Activated B cell treated with CpG ODN at 0.5 μM for 24 hours (primary cell): ENCODE data around the gene PKNOX1. TPM values are rescaled to one million over a fixed set of nuclear protein-coding genes. Genes with fewer than 3 reads are reported as not detected.
"Not testable (repeated sequence)": the region's sequence is repeated elsewhere in the genome, so short reads cannot be mapped to it uniquely, and the experiment has no call there.

Experiments used
- ATAC-seq: fragments of 200-7000 bp; cut with Tn5 transposase; one replicate; pipeline ENCODE4 v1.10.0; 2021; ENCODE audit warnings: low read depth, mild to moderate bottlenecking, moderate library complexity
- CTCF ChIA-PET: fragments of 350-600 bp; sonication (Branson Sonifier 250); formaldehyde crosslinking; loops from one replicate; lab custom pipeline; 2021; ENCODE audit warnings: antibody characterized with exemption; lab: Charles Lee
- POLR2A ChIA-PET: fragments of 350-600 bp; sonication (Branson Sonifier 250); formaldehyde crosslinking; loops from one replicate; lab custom pipeline; 2021; ENCODE audit warnings: antibody characterized with exemption; lab: Charles Lee
- DNase-seq: peaks from one replicate; pipeline ENCODE4 v3.0.0; 2022
- H3K27ac Mint-ChIP-seq: one replicate; pipeline ENCODE4 v1.8.0; 2020; ENCODE audit warnings: mixed read lengths
- H3K27me3 Mint-ChIP-seq: one replicate; pipeline ENCODE4 v1.8.0; 2021; ENCODE audit warnings: mixed read lengths
- H3K36me3 Mint-ChIP-seq: one replicate; pipeline ENCODE4 v1.8.0; 2021; ENCODE audit warnings: low read depth, mixed read lengths
- H3K4me1 Mint-ChIP-seq: one replicate; pipeline ENCODE4 v1.8.0; 2021; ENCODE audit warnings: mixed read lengths
- H3K4me3 Mint-ChIP-seq: one replicate; pipeline ENCODE4 v1.8.0; 2020; ENCODE audit warnings: mild to moderate bottlenecking, mixed read lengths
- H3K9me3 Mint-ChIP-seq: one replicate; pipeline ENCODE4 v1.8.0; 2020; ENCODE audit warnings: mixed read lengths
- intact Hi-C: fragments of 100-400 bp; cut with micrococcal nuclease; formaldehyde crosslinking; loops from one replicate; pipeline ENCODE4 v1.15.1; 2024
- total RNA-seq: library from RNA; stranded (reverse); gene quantifications from 2 replicates; pipeline ENCODE4 v1.2.3, GENCODE V29; 2022
- TF ChIP-seq, protein P1 (sequence below): fragments of 200-600 bp; IDR thresholded peaks from one replicate; pipeline ENCODE4 v1.8.0; 2022; ENCODE audit warnings: antibody characterized with exemption, mild to moderate bottlenecking

The PKNOX1 gene
- total RNA-seq, 1 donor from 2014 or later, result 13.3 TPM

DNA sequence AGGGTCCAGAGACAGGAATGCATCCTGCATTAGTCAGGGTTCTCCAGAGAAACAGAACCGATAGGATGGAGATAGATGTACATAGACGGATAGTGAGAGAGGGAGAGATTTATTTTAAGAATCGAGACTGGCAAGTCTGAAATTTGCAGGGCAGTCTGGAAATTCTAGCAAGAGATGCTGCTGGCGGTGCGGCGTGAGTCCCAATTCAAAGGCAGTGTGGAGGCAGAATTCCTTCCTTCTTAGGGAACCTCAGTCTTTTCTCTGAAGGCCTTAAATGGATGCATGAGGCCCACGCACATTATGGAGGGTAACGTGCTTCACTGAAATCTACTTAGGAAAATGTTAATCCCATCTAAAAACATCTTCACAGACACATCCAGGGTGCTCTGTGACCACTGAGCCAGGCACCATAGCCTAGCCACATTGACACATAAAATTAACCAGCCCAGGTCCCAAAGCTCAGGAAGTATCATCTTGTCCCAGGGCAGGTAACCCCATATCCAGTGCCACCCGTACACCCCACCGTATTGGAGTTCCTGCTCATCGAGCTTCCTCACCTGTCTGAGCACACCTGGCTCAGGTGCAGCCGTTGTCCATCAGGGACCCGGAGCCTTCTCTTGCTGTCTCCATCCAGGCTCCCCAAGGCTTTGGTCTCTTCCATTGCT, 9.7 kb upstream of the PKNOX1 start:
- no peaks in the 10 kb centered on the region for H3K4me1 Mint-ChIP-seq
- no peak overlapping the region for H3K27ac Mint-ChIP-seq
- TF ChIP-seq, protein P1, sequence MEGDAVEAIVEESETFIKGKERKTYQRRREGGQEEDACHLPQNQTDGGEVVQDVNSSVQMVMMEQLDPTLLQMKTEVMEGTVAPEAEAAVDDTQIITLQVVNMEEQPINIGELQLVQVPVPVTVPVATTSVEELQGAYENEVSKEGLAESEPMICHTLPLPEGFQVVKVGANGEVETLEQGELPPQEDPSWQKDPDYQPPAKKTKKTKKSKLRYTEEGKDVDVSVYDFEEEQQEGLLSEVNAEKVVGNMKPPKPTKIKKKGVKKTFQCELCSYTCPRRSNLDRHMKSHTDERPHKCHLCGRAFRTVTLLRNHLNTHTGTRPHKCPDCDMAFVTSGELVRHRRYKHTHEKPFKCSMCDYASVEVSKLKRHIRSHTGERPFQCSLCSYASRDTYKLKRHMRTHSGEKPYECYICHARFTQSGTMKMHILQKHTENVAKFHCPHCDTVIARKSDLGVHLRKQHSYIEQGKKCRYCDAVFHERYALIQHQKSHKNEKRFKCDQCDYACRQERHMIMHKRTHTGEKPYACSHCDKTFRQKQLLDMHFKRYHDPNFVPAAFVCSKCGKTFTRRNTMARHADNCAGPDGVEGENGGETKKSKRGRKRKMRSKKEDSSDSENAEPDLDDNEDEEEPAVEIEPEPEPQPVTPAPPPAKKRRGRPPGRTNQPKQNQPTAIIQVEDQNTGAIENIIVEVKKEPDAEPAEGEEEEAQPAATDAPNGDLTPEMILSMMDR, result no peak
- CTCF ChIA-PET, result no interaction called here
- intact Hi-C loops, result no loop called here
- no peak for ATAC-seq
- H3K9me3 Mint-ChIP-seq, result no peaks in the 10 kb centered on the region
- DNase-seq, result no peak
- POLR2A ChIA-PET, result no interaction called here
- no peaks in the 10 kb centered on the region for H3K36me3 Mint-ChIP-seq
- H3K27me3 Mint-ChIP-seq, result no peaks in the 10 kb centered on the region
- H3K4me3 Mint-ChIP-seq, result no peak overlapping the region

GRCh38 chr21:42965211-42965560, 9.2 kb upstream of the PKNOX1 start:
- Mint-ChIP-seq H3K4me3 (no peak overlapping the region), H3K27ac (no peak overlapping the region), H3K27me3 (no peaks in the 10 kb centered on the region), H3K36me3 (no peaks in the 10 kb centered on the region), H3K9me3 (no peaks in the 10 kb centered on the region), H3K4me1 (no peaks in the 10 kb centered on the region)
- ChIA-PET CTCF (no interaction called here), POLR2A (no interaction called here)
- no peak for DNase-seq
- ATAC-seq, result no peak
- intact Hi-C loops, result no loop called here
- TF ChIP-seq, protein P1, result no peak

- not testable (repeated sequence) for H3K27me3 Mint-ChIP-seq
Observed at GRCh38 chr21:42967616-42968015, 6.7 kb upstream of the PKNOX1 start.

GRCh38 chr21:42969193-42969600, 5.2 kb upstream of the PKNOX1 start:
- H3K27me3 Mint-ChIP-seq, result no peaks in the 10 kb centered on the region
- no peaks in the 10 kb centered on the region for H3K36me3 Mint-ChIP-seq
- no peak for ATAC-seq
- DNase-seq, result no peak
- H3K9me3 Mint-ChIP-seq, result no peaks in the 10 kb centered on the region
- peaks cover 4% of the 10 kb centered on the region for H3K4me1 Mint-ChIP-seq
- no peak overlapping the region for H3K27ac Mint-ChIP-seq
- POLR2A ChIA-PET, result interaction anchor here (0.7 kb wide), 1 partner anchor 12 kb away, joined by 5 read pairs; no protein-coding TSS in a partner anchor
- CTCF ChIA-PET, result no interaction called here
- no peak overlapping the region for H3K4me3 Mint-ChIP-seq
- intact Hi-C loops, result no loop called here
- TF ChIP-seq, protein P1, result no peak

More at GRCh38 chr21:42967616-42968015, 6.7 kb upstream of the PKNOX1 start:
- ATAC-seq, H3K4me3 Mint-ChIP-seq, intact Hi-C loops, H3K36me3 Mint-ChIP-seq, H3K27ac Mint-ChIP-seq, POLR2A ChIA-PET, DNase-seq, H3K9me3 Mint-ChIP-seq, CTCF ChIA-PET, H3K4me1 Mint-ChIP-seq: not testable (repeated sequence)

- TF ChIP-seq, protein P1, result no peak
- Mint-ChIP-seq H3K36me3 (no peaks in the 10 kb centered on the region), H3K4me3 (no peak overlapping the region), H3K4me1 (peaks cover 10% of the 10 kb centered on the region), H3K27ac (no peak overlapping the region), H3K9me3 (no peaks in the 10 kb centered on the region), H3K27me3 (no peaks in the 10 kb centered on the region)
- ChIA-PET CTCF (no interaction called here), POLR2A (no interaction called here)
- DNase-seq (no peak), ATAC-seq (no peak)
- intact Hi-C loops, result loop anchor here (5.0 to 10.0 kb wide), 4 partner anchors 46 to 1104 kb away; partner anchors contain the start of genes ERVH48-1, PDXK and RSPH1
Observed at GRCh38 chr21:42970946-42971653, 3.3 kb upstream of the PKNOX1 start.
